HG02623 (cell line): Measurements from ENCODE around the gene JAZF1.

ENCODE experiments used
- ATAC-seq: cut with Tn5 transposase; IDR thresholded peaks from one replicate; pipeline ENCODE4 v1.9.1; 2021; ENCODE audit warnings: moderate library complexity; ENCODE audit not compliant: unreplicated experiment

The JAZF1 gene

DNA sequence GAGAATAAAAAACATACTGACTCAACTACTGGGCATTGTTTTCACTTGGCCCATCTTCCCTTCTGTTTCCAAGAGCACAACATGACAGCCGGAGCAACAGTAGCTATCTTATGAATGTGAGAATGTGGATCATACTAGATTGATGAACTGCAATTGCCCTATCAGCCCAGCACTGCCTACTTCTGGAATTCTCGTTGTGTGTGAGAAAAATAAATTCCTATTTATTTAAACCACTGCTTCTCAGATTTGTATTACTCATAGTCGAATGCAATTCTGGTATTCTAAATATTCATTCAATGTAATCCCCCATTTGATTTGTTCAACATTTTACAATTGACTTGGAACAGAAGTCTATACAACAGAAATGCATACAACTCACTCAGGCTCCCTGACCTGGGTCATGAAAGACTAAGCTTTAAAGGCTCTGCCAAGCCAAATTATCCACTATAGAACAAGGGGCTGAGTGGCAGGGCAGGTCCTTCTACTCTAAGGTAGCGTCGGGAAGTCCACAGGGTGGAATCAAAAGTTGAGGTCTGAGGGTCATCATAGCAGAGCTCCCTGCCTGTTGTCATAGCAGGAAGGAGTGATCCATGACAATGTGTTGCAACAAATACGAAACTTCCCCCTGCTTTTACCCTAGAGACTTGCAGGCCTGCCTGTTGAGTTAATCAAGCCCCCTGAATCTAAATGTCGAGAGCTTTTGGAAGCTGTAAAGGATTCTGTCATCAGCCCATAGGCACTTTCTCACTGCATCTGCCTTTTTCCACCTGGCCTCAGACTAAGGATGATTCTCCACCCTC, 12.4 kb upstream of the JAZF1 start:
- no peak for ATAC-seq

DNA sequence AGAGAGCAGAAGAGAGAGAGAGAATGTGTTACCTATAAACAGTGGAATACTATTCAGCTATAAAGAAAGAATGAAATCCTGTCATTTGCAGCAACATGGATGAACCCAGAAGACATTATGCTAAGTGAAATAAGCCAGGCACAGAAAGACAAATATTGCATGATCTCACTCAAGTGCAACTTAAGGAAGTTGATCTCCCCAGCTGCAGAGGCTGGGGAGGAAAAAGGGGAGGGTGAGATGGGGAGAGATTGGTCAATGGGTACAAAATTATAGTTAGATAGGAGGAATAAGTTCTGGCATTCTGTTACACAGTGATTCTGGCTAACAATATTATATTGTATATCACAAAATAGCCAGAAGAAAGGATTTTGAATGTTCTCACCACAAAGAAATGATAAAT, 11.2 kb upstream of the JAZF1 start:
- no peak for ATAC-seq

DNA sequence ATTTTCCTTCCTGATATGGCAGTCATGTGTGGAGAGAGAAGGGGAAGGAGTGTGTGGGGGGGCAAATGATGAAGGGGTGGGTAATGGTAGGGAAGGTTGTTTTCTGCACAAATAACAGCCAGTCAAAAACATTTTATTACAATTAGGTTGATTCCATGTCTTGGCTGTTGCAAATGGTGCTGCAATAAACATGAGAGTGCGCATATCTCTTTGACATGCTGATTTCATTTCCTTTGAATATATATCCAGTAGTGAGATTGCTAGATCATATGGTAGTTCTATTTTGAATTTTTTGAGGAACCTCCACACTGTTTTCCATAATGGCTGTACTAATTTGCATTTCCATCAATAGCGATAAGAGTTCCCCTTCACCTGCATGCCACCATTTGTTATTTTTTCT, 10.6 kb upstream of the JAZF1 start:
- ATAC-seq, result no peak

DNA sequence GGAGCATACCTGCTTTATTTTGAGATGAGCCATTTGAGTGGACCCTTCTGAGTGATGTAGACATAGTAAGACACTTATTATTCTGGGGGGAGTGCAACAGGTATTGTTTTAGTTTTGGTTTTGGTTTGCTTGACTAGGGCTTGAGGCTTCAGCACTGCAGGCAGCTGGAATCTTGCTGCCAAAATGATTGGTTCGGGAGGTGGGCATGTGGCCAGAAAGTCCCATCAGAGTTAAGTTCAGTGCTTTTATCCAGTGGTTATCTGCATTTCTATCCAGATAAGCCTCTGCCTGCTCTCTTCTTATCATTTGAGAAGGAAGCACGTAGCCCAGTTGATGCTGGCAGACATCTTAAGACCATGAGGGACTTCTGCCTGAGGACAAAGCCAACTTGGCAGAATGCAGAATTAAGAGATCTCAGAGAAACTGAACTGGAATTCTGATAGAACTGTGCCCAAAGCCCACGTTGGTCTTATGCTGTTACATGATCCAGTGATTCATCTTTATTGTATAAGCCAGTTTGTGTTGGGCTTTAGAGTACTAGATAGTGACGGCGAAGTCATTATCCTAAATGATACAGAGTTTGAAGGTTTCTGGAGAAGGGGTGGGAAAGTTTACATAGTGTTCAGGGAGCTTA, 9.6 kb upstream of the JAZF1 start:
- ATAC-seq, result no peak

DNA sequence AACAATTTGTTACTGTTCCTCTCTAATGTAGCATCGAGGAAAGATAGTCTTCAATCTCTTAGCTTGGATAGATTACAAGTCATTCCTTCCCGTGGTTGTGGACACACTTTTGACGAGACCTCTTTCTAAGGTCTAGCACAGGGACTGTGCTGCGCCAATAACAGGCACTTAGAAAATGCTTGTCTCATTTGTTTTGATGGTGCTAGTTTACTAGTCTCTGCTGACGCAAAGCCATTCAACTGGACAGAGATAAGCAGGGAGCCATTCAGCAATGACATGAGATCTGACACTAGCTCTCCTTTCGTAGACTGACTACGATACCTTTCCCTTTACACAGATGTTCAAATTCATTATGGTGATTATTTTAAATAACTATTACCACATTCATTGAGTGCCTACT, 6.4 kb upstream of the JAZF1 start:
- no peak for ATAC-seq

DNA sequence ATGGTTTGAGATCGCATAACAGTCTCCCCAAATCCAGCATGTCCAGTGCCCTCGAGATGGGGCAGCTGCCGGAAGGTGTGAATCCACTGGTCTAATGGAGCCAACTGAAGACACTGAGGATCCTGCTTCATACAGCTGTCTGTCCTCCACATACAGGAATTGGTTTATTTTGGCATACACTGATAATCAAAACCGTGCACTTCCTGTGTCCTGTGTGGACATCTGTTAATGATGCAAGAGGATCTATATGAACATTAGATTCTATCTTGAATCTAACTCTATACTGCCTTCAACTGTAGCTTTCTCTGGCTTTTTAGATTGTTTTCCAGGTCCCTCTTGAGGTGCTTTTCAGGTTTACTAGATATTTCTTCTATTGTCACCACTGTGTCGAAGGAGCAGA, 3.0 kb upstream of the JAZF1 start:
- no peak for ATAC-seq

DNA sequence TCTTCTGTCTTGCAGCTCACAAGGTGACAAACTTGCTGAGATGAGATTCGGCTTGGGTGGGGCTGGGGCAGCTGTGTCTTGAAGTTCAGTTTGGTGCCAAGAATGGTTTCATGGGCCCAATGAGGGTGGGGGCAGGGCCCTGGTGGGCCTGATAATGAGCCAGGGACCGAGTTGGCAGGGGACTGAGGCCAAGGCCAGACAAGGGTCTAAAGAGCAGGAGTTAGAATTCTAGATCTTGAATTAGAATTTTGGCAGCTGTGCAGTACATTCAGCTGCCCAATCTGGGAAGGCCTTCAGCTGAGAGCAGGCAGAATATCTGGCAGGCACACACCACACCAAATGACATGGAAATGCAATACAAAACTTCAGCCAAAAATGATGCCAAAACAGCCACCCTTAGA, 1.5 kb upstream of the JAZF1 start:
- no peak for ATAC-seq

DNA sequence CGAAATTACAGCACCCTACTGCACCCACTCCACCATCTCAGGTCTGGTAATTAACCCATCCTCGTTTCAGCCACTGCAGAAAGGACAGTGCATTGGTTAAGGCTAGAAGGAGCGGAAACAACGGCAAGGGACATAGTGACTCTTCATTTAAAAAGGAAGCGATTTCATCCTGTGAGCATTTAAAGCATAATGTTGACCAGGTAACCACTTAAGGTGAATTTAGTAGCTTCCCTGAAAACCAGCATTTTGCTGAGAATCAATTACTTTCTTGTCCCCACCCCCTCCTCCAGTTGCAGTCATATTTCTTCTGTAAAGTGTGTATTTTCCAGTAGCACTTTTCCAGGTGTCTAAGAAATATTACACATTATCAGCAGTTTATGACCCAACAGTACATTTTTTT, 821 bp upstream of the JAZF1 start:
- no peak for ATAC-seq

DNA sequence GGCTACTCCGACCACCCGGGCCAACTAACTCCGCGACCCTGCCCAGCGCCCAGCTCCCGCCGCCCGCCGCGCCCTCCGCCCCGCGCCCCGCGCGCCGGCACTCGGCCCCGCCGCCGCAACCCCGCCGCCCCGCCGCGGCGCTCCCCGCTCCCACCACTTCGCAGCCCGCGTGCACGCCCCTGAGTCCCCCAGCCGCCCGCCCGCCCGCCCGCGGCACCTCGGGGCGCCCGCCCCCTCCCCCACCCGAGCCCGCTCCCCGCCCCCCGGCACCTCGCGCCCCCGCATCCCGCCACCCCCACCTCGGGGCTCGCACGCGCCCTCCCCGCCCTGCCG, 598 bp downstream of the JAZF1 start:
- no peak for ATAC-seq

DNA sequence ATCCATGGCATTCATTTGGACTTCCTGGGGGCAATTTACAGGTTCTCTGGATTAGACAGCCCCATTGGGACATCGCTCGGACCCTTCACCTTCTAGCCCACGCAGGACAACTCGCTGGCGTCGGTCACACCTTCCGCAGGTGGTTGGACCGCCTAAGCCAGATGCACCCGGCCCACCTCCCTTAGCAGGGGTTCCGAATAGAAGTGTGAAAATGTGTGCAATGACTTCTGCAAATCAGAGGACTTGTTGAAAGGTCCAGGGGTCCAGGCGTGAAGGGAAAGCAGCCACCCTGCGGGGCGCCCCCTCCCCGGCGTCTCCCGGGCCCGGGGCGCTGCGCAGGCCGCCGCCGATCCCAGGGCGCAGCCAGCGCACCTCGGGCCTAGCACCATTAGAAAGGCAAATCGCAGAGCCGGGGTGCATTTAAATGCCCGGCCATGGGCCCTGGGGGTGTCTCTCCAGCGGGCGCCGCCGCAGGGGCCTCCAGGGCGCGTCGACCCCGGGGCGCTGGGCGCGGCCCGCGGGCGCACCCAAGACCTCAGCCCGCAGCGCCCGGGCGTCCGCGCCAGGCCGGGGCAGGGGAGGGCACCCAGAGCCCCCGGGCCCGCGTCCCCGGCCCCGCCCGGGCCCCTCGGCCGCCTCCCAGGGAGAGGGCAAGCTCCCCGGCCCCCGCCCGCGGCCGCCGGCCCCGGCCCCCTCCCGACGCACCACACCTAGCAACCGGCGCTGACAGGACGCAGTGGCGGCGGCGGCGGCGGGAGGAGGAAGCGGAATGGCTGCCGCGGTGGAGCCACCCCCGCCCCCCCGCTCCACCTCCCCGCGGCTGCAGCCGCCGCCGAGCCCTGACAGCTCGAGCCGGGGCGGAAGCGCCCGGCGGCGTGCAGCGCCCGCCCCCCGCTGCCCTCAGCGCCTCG, 1.2 kb downstream of the JAZF1 start:
- ATAC-seq, result peak; percentile 69

DNA sequence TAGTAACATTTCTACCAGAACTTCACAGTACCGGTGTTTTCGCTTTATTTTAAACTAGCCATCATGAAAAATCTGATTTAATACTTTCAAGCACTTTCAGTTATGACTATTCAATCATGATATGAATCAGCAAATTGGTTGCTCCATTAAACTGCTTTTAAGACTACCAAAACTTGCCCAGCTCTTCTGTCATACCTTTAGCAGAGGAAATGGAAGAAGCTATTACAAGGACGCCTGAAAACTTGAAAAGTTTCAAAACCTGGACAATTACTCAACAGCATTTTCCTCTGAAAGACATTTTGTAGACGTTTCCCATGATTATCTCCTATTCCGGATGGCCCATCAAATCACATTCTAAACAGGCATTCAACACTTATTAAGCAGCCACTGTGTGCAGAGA, 2.0 kb downstream of the JAZF1 start:
- no peak for ATAC-seq

DNA sequence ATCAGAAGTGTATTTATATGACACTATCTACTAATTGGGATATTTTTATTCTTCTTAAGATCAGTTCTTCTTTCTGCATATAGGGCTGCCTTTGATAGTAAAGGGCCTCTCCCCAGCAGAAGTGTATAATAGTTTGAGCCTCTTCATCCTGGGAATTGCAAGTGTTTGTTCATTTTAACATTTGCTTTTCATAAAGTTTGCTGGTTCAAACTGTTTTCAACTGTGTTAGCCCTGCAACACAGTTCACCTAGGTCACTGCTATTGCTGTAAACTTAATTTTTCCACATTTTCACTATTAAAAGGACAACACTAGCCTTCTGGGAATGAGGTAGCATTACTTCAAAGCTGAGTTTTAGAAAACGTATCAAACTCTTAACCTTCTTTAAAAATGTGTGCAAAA, 2.8 kb downstream of the JAZF1 start:
- ATAC-seq, result no peak

DNA sequence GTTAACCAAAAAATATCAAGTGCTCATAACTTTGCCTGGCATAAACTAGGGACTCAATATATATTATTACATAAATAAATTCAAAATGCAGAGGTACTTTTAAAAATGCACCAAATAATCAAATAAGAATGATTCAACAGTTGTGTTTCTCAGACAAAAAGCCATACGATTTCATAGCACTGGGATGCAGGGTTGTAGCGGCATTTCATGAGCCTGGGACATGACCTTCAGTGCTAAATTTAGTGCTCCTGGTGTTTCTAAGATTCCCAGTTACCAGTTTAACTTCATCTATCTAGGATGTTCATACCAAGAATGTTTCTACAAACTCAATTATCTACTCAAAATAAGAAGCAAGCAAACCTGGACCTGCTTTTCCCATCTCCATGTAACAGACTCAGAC, 4.0 kb downstream of the JAZF1 start:
- ATAC-seq, result no peak

DNA sequence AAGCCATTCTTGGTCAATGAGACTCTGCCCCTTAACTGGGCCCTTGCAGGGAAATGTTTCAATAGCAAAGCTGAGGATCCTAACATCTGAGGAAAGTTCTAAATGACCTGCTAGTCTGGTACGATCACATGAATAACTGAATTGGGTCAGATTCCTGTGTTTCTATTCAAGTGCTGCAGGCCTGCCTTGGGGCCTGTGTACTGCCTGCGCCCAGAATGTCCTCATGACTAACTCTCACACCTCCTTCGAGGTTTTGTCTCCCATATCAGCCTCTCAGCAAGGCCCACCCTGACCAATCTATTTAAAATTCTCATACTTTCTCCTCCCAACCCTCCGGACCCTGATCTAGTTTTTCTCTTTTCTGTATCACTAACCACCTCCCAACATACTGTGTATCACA, 4.4 kb downstream of the JAZF1 start:
- no peak for ATAC-seq

DNA sequence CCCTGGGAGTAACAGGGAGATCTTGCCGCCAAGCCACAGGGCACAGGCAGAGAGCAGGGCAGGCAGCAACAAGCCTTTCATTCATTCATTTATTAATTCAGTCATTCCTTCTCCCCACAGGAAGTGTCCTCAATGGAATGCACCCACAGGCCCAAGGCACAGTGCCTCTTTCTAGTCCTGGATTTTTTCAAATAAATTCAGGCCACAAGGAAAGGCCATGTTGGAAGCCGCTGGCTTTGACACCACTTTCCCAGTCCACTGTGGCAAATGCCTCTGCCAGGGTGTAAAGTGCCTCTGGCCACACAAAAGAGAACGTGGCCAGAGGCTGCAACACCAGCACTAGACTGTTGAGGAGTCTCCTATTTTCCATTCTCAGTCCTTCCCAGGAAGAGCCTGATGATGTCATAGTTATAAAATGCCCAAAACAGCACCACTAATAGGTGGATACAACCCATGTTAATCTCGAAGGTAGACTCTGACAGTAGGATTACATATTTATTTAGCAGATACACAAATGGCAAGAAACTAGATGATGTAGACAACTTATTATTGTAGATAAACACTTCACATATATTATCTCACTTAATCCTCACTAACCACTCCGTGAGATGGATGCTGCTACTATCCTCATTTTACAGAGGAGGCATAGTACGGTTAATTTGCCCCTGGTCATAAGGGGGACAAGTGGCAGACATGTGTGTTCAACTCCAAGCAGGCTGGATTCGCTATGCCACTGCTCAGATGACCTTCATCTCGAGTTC, 5.5 kb downstream of the JAZF1 start:
- ATAC-seq, result no peak

DNA sequence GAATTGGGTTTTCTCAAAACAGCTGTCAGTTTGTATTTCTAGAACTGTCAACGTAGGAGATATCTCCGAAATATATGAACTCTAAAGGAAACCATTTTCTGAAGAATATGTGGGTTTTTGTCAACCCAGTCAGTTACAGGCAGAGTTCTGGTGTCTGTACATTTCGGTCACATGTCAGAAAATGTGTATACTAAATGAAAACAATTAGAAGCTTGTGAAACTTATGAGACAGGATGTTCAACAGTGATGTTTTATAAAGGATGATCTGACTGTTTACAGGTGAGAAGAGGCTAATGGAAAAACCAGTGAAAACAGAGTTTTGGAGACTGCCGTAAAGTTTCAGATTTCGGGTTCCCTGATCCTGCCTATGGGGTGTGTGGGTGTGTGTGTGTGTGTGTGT, 6.2 kb downstream of the JAZF1 start:
- ATAC-seq, result no peak

DNA sequence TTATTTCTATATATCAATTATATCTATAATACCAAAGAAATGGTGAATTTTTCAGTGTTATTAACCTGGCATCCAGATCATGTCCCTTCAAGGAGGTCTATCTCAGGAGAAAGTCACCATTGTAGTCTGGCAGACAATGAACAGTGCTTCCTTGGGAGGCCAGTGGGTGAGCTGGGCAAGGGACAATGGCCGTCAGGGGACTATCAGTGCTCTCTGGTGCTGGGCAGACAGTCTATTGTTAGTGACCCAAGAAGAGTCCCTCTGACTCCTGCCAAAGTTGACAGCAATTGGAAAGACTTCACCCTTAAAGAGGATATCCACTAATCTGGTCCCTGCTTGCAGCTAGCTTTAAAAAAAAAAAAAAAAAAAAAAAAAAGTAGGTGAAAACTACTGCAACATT, 7.1 kb downstream of the JAZF1 start:
- ATAC-seq, result no peak

DNA sequence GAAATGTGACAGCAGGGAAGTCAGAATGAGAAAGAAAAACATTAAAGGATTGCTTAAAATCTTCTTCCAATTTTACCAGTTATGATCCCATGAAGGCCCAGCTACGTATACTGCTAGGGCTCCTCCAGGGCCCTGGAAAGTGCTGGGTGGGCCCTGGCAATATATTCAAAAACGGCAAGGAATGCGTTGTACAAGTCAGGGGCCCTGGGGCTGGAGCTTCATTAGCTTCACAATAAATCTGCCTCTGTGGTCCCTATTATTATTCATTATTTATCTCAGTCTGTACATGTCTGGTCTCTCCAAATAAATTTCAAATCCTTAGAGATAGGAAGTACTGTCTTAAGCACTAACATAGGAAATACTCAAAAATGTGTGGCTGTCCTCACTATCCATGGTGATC, 7.6 kb downstream of the JAZF1 start:
- ATAC-seq, result no peak

DNA sequence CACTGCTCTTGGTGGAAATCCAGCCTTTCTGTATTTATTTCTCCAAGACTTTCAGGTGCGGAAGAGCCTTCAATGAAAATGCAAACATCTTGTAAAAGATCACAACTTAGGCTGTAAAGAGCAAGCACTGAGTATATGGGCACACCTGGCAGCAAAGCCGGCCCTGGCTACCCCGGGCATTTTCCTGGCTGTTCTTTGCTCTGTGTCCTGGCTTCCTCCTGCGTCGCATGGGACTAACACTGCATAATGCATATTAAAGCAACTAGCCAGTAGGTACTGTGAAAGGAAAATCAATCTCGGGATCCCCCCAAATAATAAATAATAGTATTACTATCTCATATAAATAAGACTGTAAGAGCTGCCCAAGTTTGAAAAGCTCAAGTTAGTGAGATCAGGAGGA, 9.9 kb downstream of the JAZF1 start:
- no peak for ATAC-seq

DNA sequence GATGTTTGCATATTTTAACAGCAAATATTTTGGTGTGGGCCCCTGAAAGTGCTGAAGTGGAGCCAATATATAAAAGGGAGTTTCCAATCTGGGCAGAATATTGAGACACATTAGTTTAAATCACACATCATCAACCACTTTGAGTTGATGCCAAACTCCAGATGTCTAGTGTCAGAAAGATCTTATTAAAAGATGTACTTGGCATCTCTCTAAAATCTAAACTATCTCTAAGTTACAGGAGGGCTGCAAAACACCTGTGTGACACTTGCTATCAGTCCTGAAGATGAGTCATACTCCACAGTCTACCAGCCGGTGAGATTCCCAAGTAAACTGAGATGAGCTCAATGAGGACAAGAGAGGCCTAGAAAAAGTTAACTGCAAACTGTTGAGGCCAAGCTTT, 11.4 kb downstream of the JAZF1 start:
- no peak for ATAC-seq
